GM18520 (cell line): ENCODE data around the gene CABYR.

ENCODE experiments used
- ATAC-seq: cut with Tn5 transposase; IDR thresholded peaks from one replicate; pipeline ENCODE4 v1.9.1; 2021; ENCODE audit not compliant: unreplicated experiment

CABYR gene

GRCh38 chr18:24138789-24139616, at the start of gene CABYR:
Gene CABYR (plus strand): TSS chr18:24139062. CDS start chr18:24143115, 4,053 bp downstream.
- peak; percentile 84 for ATAC-seq

- ATAC-seq: no peak
Observed at GRCh38 chr18:24089076-24089475, 49.8 kb upstream of the CABYR start.

GRCh38 chr18:24089515-24090337, 49.1 kb upstream of the CABYR start:
- no peak for ATAC-seq

GRCh38 chr18:24090876-24091275, 48.0 kb upstream of the CABYR start:
- no peak for ATAC-seq

- no peak for ATAC-seq
Observed at GRCh38 chr18:24094561-24094960, 44.3 kb upstream of the CABYR start.

- ATAC-seq: no peak
Observed at GRCh38 chr18:24095976-24096375, 42.9 kb upstream of the CABYR start.

GRCh38 chr18:24103320-24104021, 35.4 kb upstream of the CABYR start:
- no peak for ATAC-seq

GRCh38 chr18:24104486-24104885, 34.4 kb upstream of the CABYR start:
- ATAC-seq: no peak

- no peak for ATAC-seq
Observed at GRCh38 chr18:24108641-24109040, 30.2 kb upstream of the CABYR start.

GRCh38 chr18:24111936-24112335, 26.9 kb upstream of the CABYR start:
- no peak for ATAC-seq

- ATAC-seq: no peak
Observed at GRCh38 chr18:24112464-24112863, 26.4 kb upstream of the CABYR start.

- ATAC-seq: no peak
Observed at GRCh38 chr18:24112874-24113615, 25.8 kb upstream of the CABYR start.

- ATAC-seq: no peak
Observed at GRCh38 chr18:24114924-24115549, 23.8 kb upstream of the CABYR start.

- no peak for ATAC-seq
Observed at GRCh38 chr18:24115628-24116027, 23.2 kb upstream of the CABYR start.

GRCh38 chr18:24118750-24119577, 19.9 kb upstream of the CABYR start:
- peak; percentile 65 for ATAC-seq

GRCh38 chr18:24120676-24121075, 18.2 kb upstream of the CABYR start:
- ATAC-seq: no peak

GRCh38 chr18:24121625-24122024, 17.2 kb upstream of the CABYR start:
- ATAC-seq: no peak

GRCh38 chr18:24126155-24126961, 12.5 kb upstream of the CABYR start:
- ATAC-seq: no peak

GRCh38 chr18:24127735-24128134, 11.1 kb upstream of the CABYR start:
- ATAC-seq: no peak
